HG03558 (cell line): Measurements from ENCODE around the gene KIRREL1.
"Not testable (repeated sequence)": the region's sequence is repeated elsewhere in the genome, so short reads cannot be mapped to it uniquely, and the experiment has no call there.

Experiments used
- ATAC-seq: cut with Tn5 transposase; IDR thresholded peaks from one replicate; pipeline ENCODE4 v1.9.1; 2021; ENCODE audit warnings: moderate number of reproducible peaks; ENCODE audit not compliant: unreplicated experiment; ENCODE audit errors: extremely low read depth

The KIRREL1 gene

DNA sequence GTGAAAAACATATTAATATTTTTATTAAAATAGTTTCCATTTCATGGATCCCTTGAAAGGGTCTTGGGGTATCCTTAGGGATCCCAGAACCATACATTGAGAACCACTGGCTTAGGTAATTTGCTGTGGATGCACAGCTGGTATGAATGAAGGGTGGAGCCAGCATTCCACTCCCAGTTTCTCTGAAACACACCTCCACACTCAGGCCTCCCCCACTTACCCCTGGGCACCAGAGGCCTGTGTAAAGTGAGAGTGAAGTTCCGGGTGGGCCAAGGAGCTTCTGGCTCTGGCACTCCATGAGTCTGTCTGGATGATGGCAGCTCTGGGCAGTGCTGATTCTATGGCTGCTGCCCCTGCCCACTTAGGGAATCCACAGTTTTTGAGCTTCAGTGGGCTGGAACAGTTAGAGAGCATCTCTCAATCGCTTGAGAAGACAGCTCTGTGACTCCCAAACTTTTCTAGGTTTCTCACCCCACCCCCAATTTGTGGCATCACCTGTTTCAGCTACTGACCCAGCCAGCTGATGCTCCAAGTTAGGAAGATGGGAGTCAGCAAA, 129.5 kb downstream of the KIRREL1 start:
- no peak for ATAC-seq

DNA sequence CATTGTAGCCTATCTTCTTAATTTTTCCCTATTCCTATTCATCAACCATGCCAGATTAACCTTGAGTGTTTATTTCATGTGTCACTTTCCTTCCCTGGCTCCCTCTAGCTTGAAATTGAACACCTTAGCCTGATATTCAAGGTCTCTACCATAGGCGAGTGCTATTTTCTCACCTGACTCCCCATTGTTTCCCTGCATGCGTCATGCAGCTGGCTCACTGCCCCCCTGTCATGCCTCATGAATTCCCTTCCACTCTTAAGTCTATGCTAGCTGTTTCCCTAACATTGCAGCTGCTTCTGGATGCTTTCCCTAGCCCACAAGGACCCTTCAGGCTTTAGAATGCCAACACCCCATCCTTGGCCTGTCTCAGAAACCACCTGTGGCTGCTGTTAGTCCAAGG, 130.6 kb downstream of the KIRREL1 start:
- ATAC-seq = no peak

- ATAC-seq = peak; percentile 50
Measured at GRCh38 chr1:158124999-158125398, 131.6 kb downstream of the KIRREL1 start.

GRCh38 chr1:158126425-158126824, 133.0 kb downstream of the KIRREL1 start:
- ATAC-seq = peak; percentile 43

DNA sequence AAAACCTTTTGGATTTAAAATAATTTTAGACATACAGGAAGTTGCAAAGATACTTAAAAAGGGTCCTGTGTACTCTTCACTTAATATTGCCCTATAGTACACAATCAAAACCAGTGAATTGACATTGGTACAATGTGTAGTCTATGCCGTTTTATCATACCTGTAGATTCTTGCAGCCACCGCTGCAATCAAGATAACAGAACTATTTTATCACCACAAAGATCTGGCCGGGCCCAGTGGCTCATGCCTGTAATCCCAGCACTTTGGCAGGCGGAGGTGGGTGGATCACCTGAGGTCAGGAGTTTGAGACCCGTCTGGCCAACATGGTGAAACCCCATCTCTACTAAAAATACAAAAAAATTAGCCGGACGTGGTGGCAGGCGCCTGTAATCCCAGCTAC, 135.1 kb downstream of the KIRREL1 start:
- ATAC-seq = not testable (repeated sequence)

DNA sequence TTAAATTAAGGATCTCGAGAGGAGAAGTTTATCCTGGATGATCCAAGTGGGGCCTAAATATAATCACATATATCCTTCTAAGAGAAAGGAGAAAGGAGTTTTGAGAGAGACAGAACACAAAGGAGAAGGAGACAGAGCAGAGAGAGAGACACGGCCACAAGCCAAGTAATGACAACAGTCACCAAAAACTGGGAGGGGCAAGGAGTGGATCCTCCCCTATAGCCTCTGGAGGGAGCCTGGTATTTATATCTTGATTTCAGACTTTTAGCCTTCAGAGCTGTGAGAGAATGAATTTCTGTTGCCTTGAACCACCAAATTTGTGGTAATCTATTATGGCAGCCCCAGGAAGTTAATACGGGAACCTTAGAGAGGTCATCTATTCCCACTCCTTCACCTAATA, 137.8 kb downstream of the KIRREL1 start:
- ATAC-seq = no peak

DNA sequence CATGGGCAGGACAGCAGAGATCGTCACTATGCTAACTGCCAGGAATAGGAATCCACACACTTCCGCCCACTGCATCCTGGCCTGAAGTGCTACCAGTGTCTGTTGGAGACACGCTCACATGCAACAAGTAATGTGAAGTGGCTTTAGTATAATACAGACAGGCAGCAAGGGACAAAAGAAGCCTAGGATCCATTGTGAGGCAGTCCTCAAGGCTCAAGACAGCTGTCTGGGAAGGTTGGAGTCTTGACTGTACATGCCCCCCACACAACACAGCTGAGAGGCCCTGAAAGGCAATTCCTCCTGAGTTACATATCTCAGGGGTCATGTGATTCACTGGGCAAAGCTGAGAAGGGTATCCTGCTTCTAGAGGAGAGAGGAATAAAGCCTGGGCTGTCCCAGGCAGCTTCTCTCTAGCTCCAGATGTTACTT, 147.3 kb downstream of the KIRREL1 start:
- ATAC-seq = no peak

DNA sequence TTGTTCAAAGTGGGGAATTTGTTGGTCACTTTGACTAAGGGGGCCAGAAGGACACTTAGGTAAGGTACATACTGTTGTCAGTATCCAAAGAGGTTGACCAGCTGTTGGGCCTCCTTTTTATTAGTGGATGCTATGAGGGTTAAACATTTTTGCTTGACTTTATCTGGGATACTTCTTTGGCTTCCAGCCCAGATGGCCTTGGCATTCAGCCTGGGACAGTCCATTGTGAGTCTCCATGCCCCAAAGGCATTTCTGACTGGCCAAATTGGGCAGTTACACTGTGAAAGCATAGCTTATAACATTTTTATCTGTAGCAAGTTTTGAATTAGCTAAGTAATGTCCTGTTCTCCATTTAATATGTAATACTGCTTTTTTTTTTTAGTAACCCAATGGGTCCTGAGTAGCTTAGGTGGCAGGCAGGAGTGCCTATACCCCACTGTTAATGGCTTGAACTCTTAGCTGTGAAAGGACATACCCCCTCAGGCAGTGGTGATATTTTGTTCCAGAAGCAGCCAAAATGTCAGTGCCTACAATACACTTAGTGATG, 151.8 kb downstream of the KIRREL1 start:
- ATAC-seq = no peak

- no peak for ATAC-seq
Measured at GRCh38 chr1:158146165-158146564, 152.7 kb downstream of the KIRREL1 start.

DNA sequence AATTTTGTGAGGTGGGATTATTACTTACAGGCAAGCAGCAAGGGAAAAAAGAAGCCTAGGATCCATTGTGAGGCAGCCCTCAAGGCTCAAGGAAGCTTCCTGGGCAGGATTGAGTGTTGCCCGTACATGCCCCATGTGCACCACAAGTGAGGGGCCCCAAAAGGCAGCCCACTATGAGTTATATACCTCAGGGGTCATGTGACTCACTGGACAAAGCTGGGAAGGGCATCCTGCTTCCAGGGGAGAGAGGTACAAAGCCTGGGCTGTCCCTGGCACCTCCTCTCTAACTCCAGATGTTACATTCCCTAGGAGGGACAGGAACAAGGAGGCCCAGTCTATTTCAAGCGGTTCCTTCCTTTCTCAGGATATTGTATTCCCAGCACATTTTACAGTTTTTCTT, 153.3 kb downstream of the KIRREL1 start:
- no peak for ATAC-seq

GRCh38 chr1:158147401-158147800, 154.0 kb downstream of the KIRREL1 start:
- ATAC-seq = no peak

- no peak for ATAC-seq
Measured at GRCh38 chr1:158147869-158148268, 154.4 kb downstream of the KIRREL1 start.

DNA sequence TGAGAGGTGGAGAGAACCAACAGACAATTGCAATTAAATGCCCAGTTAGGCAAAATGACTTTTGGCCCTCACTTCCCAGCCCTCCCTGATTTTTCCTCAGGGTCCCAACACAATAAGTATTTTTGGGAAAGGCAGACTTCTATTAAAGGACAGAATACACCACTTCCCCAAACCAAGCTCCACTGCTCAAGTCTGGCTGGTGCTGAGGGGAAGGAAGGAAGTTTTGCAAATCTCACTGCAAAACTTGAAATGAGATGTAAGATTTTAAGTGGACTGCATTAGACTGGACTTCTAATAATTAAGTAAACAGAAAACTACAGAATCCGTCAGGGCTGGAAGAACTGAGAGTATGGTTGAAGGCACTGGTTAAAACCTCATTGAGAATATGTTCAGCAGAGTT, 155.0 kb downstream of the KIRREL1 start:
- no peak for ATAC-seq

GRCh38 chr1:158149175-158149574, 155.7 kb downstream of the KIRREL1 start:
- ATAC-seq = no peak
